ENCODE results near the gene ZNF438.

ZNF438 gene

GRCh38 chr10:30977385-30977784, 54.3 kb downstream of the ZNF438 start:
- TF ChIP-seq EGR1 (IDR thresholded peaks at IDR 0.05) (no peak), CREB1 (IDR thresholded peaks at IDR 0.05; ENCODE audit: low read depth) (no peak), YY1 (IDR thresholded peaks at IDR 0.05; ENCODE audit: low read depth) (no peak), FOXM1 (IDR thresholded peaks at IDR 0.05; ENCODE audit: borderline replicate concordance, low read depth) (no peak), TCF12 (IDR thresholded peaks at IDR 0.05; ENCODE audit: low read depth) (no peak)
- TF ChIP-seq, protein P1, sequence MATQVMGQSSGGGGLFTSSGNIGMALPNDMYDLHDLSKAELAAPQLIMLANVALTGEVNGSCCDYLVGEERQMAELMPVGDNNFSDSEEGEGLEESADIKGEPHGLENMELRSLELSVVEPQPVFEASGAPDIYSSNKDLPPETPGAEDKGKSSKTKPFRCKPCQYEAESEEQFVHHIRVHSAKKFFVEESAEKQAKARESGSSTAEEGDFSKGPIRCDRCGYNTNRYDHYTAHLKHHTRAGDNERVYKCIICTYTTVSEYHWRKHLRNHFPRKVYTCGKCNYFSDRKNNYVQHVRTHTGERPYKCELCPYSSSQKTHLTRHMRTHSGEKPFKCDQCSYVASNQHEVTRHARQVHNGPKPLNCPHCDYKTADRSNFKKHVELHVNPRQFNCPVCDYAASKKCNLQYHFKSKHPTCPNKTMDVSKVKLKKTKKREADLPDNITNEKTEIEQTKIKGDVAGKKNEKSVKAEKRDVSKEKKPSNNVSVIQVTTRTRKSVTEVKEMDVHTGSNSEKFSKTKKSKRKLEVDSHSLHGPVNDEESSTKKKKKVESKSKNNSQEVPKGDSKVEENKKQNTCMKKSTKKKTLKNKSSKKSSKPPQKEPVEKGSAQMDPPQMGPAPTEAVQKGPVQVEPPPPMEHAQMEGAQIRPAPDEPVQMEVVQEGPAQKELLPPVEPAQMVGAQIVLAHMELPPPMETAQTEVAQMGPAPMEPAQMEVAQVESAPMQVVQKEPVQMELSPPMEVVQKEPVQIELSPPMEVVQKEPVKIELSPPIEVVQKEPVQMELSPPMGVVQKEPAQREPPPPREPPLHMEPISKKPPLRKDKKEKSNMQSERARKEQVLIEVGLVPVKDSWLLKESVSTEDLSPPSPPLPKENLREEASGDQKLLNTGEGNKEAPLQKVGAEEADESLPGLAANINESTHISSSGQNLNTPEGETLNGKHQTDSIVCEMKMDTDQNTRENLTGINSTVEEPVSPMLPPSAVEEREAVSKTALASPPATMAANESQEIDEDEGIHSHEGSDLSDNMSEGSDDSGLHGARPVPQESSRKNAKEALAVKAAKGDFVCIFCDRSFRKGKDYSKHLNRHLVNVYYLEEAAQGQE (IDR thresholded peaks at IDR 0.05; ENCODE audit: low read depth): no peak
- TF ChIP-seq, protein P2, sequence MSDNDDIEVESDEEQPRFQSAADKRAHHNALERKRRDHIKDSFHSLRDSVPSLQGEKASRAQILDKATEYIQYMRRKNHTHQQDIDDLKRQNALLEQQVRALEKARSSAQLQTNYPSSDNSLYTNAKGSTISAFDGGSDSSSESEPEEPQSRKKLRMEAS (IDR thresholded peaks at IDR 0.05): no peak

DNA sequence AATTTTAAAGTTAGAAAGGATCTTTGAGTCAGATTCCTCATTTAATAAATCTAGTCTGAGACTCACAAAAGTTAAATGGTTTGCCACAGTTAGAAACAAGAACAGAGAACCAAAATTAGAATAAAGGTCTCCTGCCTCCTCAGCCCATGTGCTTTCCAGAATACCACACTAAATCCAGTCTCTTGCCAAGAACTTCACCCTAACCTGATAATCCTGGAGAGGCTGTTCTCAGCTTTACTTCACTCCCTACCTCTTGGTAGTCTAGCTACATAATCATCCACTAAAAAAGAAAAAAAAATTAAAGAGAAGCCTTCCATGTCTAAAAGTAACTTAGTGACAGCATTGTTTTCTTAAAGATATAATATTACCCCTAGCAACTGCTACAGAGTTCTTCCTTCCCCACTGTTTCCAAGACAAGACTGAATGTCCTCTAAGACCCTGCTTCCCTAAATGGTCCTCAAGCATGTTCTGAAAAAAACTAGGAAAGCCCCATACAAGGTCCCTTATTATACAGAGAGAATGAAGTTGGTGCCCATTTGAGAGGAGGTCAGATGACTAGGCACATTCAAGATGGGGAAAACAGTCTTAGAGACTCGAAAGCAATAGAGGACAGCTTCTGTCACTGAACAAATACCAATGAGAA, 56.8 kb downstream of the ZNF438 start:
- no peak for TF ChIP-seq FOXM1 (IDR thresholded peaks at IDR 0.05; ENCODE audit: borderline replicate concordance, low read depth)

DNA sequence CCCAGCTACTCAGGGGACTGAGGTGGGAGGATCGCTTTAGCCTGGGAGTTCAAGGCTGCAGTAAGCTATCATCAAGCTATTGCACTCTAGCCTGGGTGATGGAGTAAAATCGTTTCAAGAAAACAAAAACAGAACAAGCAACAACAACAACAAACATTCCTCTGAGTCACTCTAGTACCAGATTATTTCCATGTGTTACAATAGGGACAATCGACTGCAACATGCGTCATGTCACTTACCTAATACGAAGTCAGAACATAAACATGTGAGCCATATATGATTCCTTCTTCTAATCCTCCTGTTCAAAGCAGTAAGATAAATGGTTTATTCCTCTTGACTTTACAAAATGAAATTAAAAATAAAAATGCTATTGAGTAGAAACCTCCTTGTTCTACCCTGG, 57.3 kb downstream of the ZNF438 start:
- TF ChIP-seq EGR1 (IDR thresholded peaks at IDR 0.05): no peak
- no peak for TF ChIP-seq CREB1 (IDR thresholded peaks at IDR 0.05; ENCODE audit: low read depth)
- TF ChIP-seq EP300 (IDR thresholded peaks at IDR 0.05; ENCODE audit: borderline replicate concordance): no peak
- TF ChIP-seq NFIC (IDR thresholded peaks at IDR 0.05): no peak
- TF ChIP-seq TCF12 (IDR thresholded peaks at IDR 0.05; ENCODE audit: low read depth): no peak
- no peak for TF ChIP-seq RAD21 (IDR thresholded peaks at IDR 0.05; ENCODE audit: low read depth)
- no peak for TF ChIP-seq USF1 (IDR thresholded peaks at IDR 0.05)
- TF ChIP-seq FOXM1 (IDR thresholded peaks at IDR 0.05; ENCODE audit: borderline replicate concordance, low read depth): no peak
- TF ChIP-seq CEBPB (IDR thresholded peaks at IDR 0.05): no peak
- no peak for TF ChIP-seq YY1 (IDR thresholded peaks at IDR 0.05; ENCODE audit: low read depth)
- TF ChIP-seq, protein P2 (IDR thresholded peaks at IDR 0.05): no peak
- no peak for TF ChIP-seq ZBTB7A (IDR thresholded peaks at IDR 0.05; ENCODE audit: low read depth)
- TF ChIP-seq, protein P1 (IDR thresholded peaks at IDR 0.05; ENCODE audit: low read depth): no peak
- TF ChIP-seq TEAD4 (IDR thresholded peaks at IDR 0.05): no peak
- no peak for TF ChIP-seq TAF1 (IDR thresholded peaks at IDR 0.05; ENCODE audit: low read depth)

DNA sequence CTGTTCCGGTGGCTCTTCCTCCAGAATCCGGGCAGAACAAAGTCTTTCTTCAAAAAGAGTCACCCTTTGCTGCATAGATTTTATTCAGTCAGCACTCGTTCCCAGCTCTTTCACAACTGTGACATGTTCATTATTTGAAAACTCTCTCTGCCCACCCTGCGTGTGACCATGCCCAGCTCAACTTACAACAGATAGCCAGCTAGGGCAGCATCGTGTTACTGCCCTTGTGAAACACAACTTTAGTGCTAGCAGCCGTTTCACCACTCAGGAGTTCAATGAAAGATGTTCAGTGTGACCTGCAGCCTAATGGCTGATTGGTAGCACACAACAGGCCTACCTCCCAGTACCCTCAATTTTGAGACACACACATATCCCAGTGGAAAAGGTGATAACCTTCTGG, 57.9 kb downstream of the ZNF438 start:
- TF ChIP-seq FOXM1 (IDR thresholded peaks at IDR 0.05; ENCODE audit: borderline replicate concordance, low read depth) (no peak), CREB1 (IDR thresholded peaks at IDR 0.05; ENCODE audit: low read depth) (no peak), USF1 (IDR thresholded peaks at IDR 0.05) (no peak), TAF1 (IDR thresholded peaks at IDR 0.05; ENCODE audit: low read depth) (no peak), TEAD4 (IDR thresholded peaks at IDR 0.05) (no peak), RAD21 (IDR thresholded peaks at IDR 0.05; ENCODE audit: low read depth) (no peak), YY1 (IDR thresholded peaks at IDR 0.05; ENCODE audit: low read depth) (no peak), NFIC (IDR thresholded peaks at IDR 0.05) (no peak), ZBTB7A (IDR thresholded peaks at IDR 0.05; ENCODE audit: low read depth) (no peak), TCF12 (IDR thresholded peaks at IDR 0.05; ENCODE audit: low read depth) (no peak), EP300 (IDR thresholded peaks at IDR 0.05; ENCODE audit: borderline replicate concordance) (no peak), CEBPB (IDR thresholded peaks at IDR 0.05) (no peak), EGR1 (IDR thresholded peaks at IDR 0.05) (no peak)
- TF ChIP-seq, protein P1 (IDR thresholded peaks at IDR 0.05; ENCODE audit: low read depth): no peak
- TF ChIP-seq, protein P2 (IDR thresholded peaks at IDR 0.05): no peak

Data from Ishikawa (cell line).